SK-N-SH (cell line): Measurements from ENCODE around the gene GOPC.

Experiments
- YY1 ChIP-seq: IDR thresholded peaks from 2 replicates; pipeline ENCODE4 v1.4.0; 2012; ENCODE audit warnings: low read depth, mild to moderate bottlenecking
- TF ChIP-seq, protein P1 (sequence below): fragments of 200-600 bp; sonication (generic); IDR thresholded peaks from 2 replicates; pipeline ENCODE4 v1.6.1; 2017; ENCODE audit warnings: antibody characterized with exemption, mild to moderate bottlenecking, moderate library complexity

DNA sequence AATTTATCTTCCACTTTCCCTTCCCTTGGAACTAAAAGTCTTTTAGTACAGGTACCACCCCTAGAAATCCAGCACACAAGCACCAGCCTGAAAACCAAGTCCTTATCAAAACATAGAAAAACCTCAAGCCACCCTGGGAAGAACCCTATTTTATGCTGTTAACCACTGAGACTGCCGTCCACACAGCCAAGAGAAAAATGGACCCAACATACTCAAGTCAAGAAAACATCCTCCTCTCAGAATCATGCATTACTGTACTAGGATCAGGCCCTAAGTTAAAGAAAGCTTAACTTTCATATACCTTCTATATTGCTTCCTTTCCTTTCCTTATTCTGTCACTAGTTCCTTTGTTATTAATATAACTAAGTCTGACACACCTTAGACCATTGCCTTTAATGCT, 16.9 kb upstream of the GOPC start:
- TF ChIP-seq, protein P1, sequence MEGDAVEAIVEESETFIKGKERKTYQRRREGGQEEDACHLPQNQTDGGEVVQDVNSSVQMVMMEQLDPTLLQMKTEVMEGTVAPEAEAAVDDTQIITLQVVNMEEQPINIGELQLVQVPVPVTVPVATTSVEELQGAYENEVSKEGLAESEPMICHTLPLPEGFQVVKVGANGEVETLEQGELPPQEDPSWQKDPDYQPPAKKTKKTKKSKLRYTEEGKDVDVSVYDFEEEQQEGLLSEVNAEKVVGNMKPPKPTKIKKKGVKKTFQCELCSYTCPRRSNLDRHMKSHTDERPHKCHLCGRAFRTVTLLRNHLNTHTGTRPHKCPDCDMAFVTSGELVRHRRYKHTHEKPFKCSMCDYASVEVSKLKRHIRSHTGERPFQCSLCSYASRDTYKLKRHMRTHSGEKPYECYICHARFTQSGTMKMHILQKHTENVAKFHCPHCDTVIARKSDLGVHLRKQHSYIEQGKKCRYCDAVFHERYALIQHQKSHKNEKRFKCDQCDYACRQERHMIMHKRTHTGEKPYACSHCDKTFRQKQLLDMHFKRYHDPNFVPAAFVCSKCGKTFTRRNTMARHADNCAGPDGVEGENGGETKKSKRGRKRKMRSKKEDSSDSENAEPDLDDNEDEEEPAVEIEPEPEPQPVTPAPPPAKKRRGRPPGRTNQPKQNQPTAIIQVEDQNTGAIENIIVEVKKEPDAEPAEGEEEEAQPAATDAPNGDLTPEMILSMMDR = no peak
- TF ChIP-seq YY1 = no peak
